Stimulated activated effector memory CD8-positive, alpha-beta T cell treated with anti-CD3 and anti-CD28 coated beads, Interleukin-12 subunit alpha, Interleukin-12 subunit beta, amount 100 ng/mL, for 72 hours (primary cell): ENCODE measurements around the gene SLC39A13.

Experiments
- ATAC-seq: fragments of 150-1000 bp; cut with Tn5 transposase; 2 replicates; pipeline ENCODE4 v1.10.0; 2021
- DNase-seq, 2 donors: peaks; one replicate each; pipeline ENCODE4 v3.0.0; 2021 to 2022; ENCODE audit warnings: low spot score in 2 of 2
- H3K27ac Mint-ChIP-seq: one replicate; pipeline ENCODE4 v1.8.0; 2022; ENCODE audit warnings: mild to moderate bottlenecking, mixed read lengths
- H3K36me3 Mint-ChIP-seq: one replicate; pipeline ENCODE4 v1.8.0; 2022; ENCODE audit warnings: mild to moderate bottlenecking, mixed read lengths
- H3K4me1 Mint-ChIP-seq: one replicate; pipeline ENCODE4 v1.8.0; 2022; ENCODE audit warnings: mixed read lengths
- H3K4me3 Mint-ChIP-seq: one replicate; pipeline ENCODE4 v1.8.0; 2022; ENCODE audit warnings: mild to moderate bottlenecking, mixed read lengths
- H3K9me3 Mint-ChIP-seq: one replicate; pipeline ENCODE4 v1.8.0; 2022; ENCODE audit warnings: mixed read lengths

SLC39A13 gene

GRCh38 chr11:47407746-47408590, at the start of gene SLC39A13:
TSS of gene SLC39A13 (plus strand) at chr11:47408590. CDS start at chr11:47410095, 1,505 bp downstream.
- H3K36me3 Mint-ChIP-seq: peaks cover 11% of the 10 kb centered on the region
- peak within 1 kb of the TSS; percentile 97 for H3K27ac Mint-ChIP-seq
- no peaks in the 10 kb centered on the region for H3K9me3 Mint-ChIP-seq
- H3K4me3 Mint-ChIP-seq: peak within 1 kb of the TSS; percentile 97
- peaks cover 24% of the 10 kb centered on the region for H3K4me1 Mint-ChIP-seq
- DNase-seq (peak; percentile 98 to 99), ATAC-seq (peak; percentile 90)

- no peaks in the 10 kb centered on the region for H3K9me3 Mint-ChIP-seq
- peaks cover 16% of the 10 kb centered on the region for H3K4me1 Mint-ChIP-seq
- no peak for DNase-seq
- H3K36me3 Mint-ChIP-seq: no peaks in the 10 kb centered on the region
- no peak overlapping the region for H3K4me3 Mint-ChIP-seq
- no peak overlapping the region for H3K27ac Mint-ChIP-seq
- no peak for ATAC-seq
These were observed 49.7 kb upstream of the SLC39A13 start for GRCh38 chr11:47358731-47359051.

- no peaks in the 10 kb centered on the region for H3K36me3 Mint-ChIP-seq
- DNase-seq (no peak), ATAC-seq (no peak)
- H3K9me3 Mint-ChIP-seq: no peaks in the 10 kb centered on the region
- peak overlapping the region; percentile 74 for H3K27ac Mint-ChIP-seq
- peak overlapping the region; percentile 4 for H3K4me3 Mint-ChIP-seq
- peaks cover 16% of the 10 kb centered on the region for H3K4me1 Mint-ChIP-seq
These were observed 49.2 kb upstream of the SLC39A13 start for GRCh38 chr11:47359162-47359561.

- H3K4me1 Mint-ChIP-seq: peaks cover 16% of the 10 kb centered on the region
- H3K36me3 Mint-ChIP-seq: no peaks in the 10 kb centered on the region
- H3K4me3 Mint-ChIP-seq: peak overlapping the region; percentile 4
- ATAC-seq (no peak), DNase-seq (no peak)
- no peaks in the 10 kb centered on the region for H3K9me3 Mint-ChIP-seq
- H3K27ac Mint-ChIP-seq: peak overlapping the region; percentile 74
These were observed 48.8 kb upstream of the SLC39A13 start for GRCh38 chr11:47359586-47359985.

GRCh38 chr11:47360341-47360740, 48.0 kb upstream of the SLC39A13 start:
- DNase-seq (no peak), ATAC-seq (no peak)
- no peaks in the 10 kb centered on the region for H3K36me3 Mint-ChIP-seq
- no peaks in the 10 kb centered on the region for H3K9me3 Mint-ChIP-seq
- H3K27ac Mint-ChIP-seq: no peak overlapping the region
- no peak overlapping the region for H3K4me3 Mint-ChIP-seq
- peaks cover 16% of the 10 kb centered on the region for H3K4me1 Mint-ChIP-seq

GRCh38 chr11:47361419-47361818, 47.0 kb upstream of the SLC39A13 start:
- Mint-ChIP-seq H3K4me1 (peaks cover 22% of the 10 kb centered on the region), H3K27ac (peak overlapping the region; percentile 15)
- no peak for ATAC-seq

GRCh38 chr11:47366020-47366490, 42.3 kb upstream of the SLC39A13 start:
- H3K4me1 Mint-ChIP-seq: peaks cover 21% of the 10 kb centered on the region
- H3K9me3 Mint-ChIP-seq: no peaks in the 10 kb centered on the region
- H3K27ac Mint-ChIP-seq: no peak overlapping the region
- peak; percentile 77 for ATAC-seq
- no peak overlapping the region for H3K4me3 Mint-ChIP-seq
- no peak for DNase-seq
- H3K36me3 Mint-ChIP-seq: no peaks in the 10 kb centered on the region

More at GRCh38 chr11:47361419-47361818, 47.0 kb upstream of the SLC39A13 start:
- Mint-ChIP-seq H3K4me3 (no peak overlapping the region), H3K36me3 (no peaks in the 10 kb centered on the region), H3K9me3 (no peaks in the 10 kb centered on the region)
- no peak for DNase-seq

GRCh38 chr11:47369676-47370075, 38.7 kb upstream of the SLC39A13 start:
- Mint-ChIP-seq H3K9me3 (no peaks in the 10 kb centered on the region), H3K36me3 (no peaks in the 10 kb centered on the region), H3K4me1 (peaks cover 27% of the 10 kb centered on the region), H3K27ac (peak overlapping the region; percentile 5), H3K4me3 (no peak overlapping the region)
- ATAC-seq (no peak), DNase-seq (no peak)

GRCh38 chr11:47372422-47372821, 36.0 kb upstream of the SLC39A13 start:
- Mint-ChIP-seq H3K4me3 (no peak overlapping the region), H3K4me1 (peaks cover 29% of the 10 kb centered on the region), H3K9me3 (no peaks in the 10 kb centered on the region), H3K27ac (no peak overlapping the region), H3K36me3 (no peaks in the 10 kb centered on the region)
- DNase-seq (no peak), ATAC-seq (no peak)

- peak; percentile 87 to 90 for DNase-seq
- H3K36me3 Mint-ChIP-seq: no peaks in the 10 kb centered on the region
- ATAC-seq: peak; percentile 87
- H3K9me3 Mint-ChIP-seq: no peaks in the 10 kb centered on the region
- H3K4me1 Mint-ChIP-seq: peaks cover 28% of the 10 kb centered on the region
- H3K4me3 Mint-ChIP-seq: no peak overlapping the region
- H3K27ac Mint-ChIP-seq: peak overlapping the region; percentile 17
These were observed 34.3 kb upstream of the SLC39A13 start for GRCh38 chr11:47373876-47374719.

- Mint-ChIP-seq H3K9me3 (no peaks in the 10 kb centered on the region), H3K27ac (peak overlapping the region; percentile 17), H3K36me3 (no peaks in the 10 kb centered on the region), H3K4me3 (no peak overlapping the region), H3K4me1 (peaks cover 22% of the 10 kb centered on the region)
- ATAC-seq (no peak), DNase-seq (no peak)
These were observed 33.7 kb upstream of the SLC39A13 start for GRCh38 chr11:47374720-47375019.

GRCh38 chr11:47375020-47375419, 33.4 kb upstream of the SLC39A13 start:
- Mint-ChIP-seq H3K4me3 (no peak overlapping the region), H3K27ac (peak overlapping the region; percentile 17), H3K9me3 (no peaks in the 10 kb centered on the region), H3K4me1 (peaks cover 19% of the 10 kb centered on the region), H3K36me3 (no peaks in the 10 kb centered on the region)
- no peak for DNase-seq
- no peak for ATAC-seq

GRCh38 chr11:47375546-47376085, 32.8 kb upstream of the SLC39A13 start:
- Mint-ChIP-seq H3K27ac (no peak overlapping the region), H3K36me3 (no peaks in the 10 kb centered on the region), H3K4me3 (no peak overlapping the region), H3K4me1 (peaks cover 19% of the 10 kb centered on the region), H3K9me3 (no peaks in the 10 kb centered on the region)
- ATAC-seq: no peak
- DNase-seq: no peak

- Mint-ChIP-seq H3K4me1 (peaks cover 19% of the 10 kb centered on the region), H3K4me3 (no peak overlapping the region), H3K9me3 (no peaks in the 10 kb centered on the region), H3K27ac (no peak overlapping the region), H3K36me3 (no peaks in the 10 kb centered on the region)
- ATAC-seq: no peak
- DNase-seq: no peak
These were observed 32.3 kb upstream of the SLC39A13 start for GRCh38 chr11:47376107-47376524.

- no peak overlapping the region for H3K27ac Mint-ChIP-seq
- H3K4me3 Mint-ChIP-seq: no peak overlapping the region
- H3K4me1 Mint-ChIP-seq: peaks cover 19% of the 10 kb centered on the region
- no peaks in the 10 kb centered on the region for H3K36me3 Mint-ChIP-seq
- no peaks in the 10 kb centered on the region for H3K9me3 Mint-ChIP-seq
- DNase-seq (no peak), ATAC-seq (no peak)
These were observed 31.6 kb upstream of the SLC39A13 start for GRCh38 chr11:47376525-47377371.
